Lower lobe of right lung (tissue), 2 donors: ENCODE results near the gene ADGRA1. TPM values are rescaled to one million over a fixed set of nuclear protein-coding genes. Genes with fewer than 3 reads are reported as not detected.

Experiments
- ATAC-seq, 2 donors: fragments of 200-7000 bp; cut with Tn5 transposase; one replicate each; pipeline ENCODE4 v1.9.1; 2020 to 2022; ENCODE audit warnings: mild to moderate bottlenecking in 2 of 2, moderate library complexity in 2 of 2
- DNase-seq: peaks from one replicate; pipeline ENCODE4 v3.0.0-alpha.2; 2020
- H3K27ac ChIP-seq: fragments of 200-600 bp; one replicate; pipeline ENCODE4 v1.8.0; 2022
- H3K27me3 ChIP-seq: fragments of 200-600 bp; one replicate; pipeline ENCODE4 v1.8.0; 2022; ENCODE audit warnings: low read depth
- H3K36me3 ChIP-seq: fragments of 200-600 bp; one replicate; pipeline ENCODE4 v1.8.0; 2022; ENCODE audit warnings: mild to moderate bottlenecking
- H3K4me1 ChIP-seq: fragments of 200-600 bp; one replicate; pipeline ENCODE4 v1.8.0; 2022
- H3K4me3 ChIP-seq: fragments of 200-600 bp; one replicate; pipeline ENCODE4 v1.8.0; 2022; ENCODE audit warnings: mild to moderate bottlenecking
- H3K9me3 ChIP-seq: fragments of 200-600 bp; one replicate; pipeline ENCODE4 v1.8.0; 2022
- CTCF ChIP-seq: fragments of 200-600 bp; IDR thresholded peaks from one replicate; pipeline ENCODE4 v1.8.0; 2022; ENCODE audit warnings: antibody characterized with exemption, mild to moderate bottlenecking
- intact Hi-C: fragments of 100-400 bp; cut with DNase I; formaldehyde crosslinking; loops from one replicate; pipeline ENCODE4 v1.11.0; 2022
- total RNA-seq: library from RNA; stranded (reverse); fragmentation: NEBNext Ultra II Directional; extraction: Animal tissue kit (Norgen Biotek cat#: 25700); gene quantifications from one replicate; pipeline ENCODE4 v1.2.1, GENCODE V29; 2021
- donor health status: DM: no; HTN: yes; CAD: no; lungs with severe emphysema.

ADGRA1 gene
- total RNA-seq, 1 donor from 2014 or later = 0.38 TPM

DNA sequence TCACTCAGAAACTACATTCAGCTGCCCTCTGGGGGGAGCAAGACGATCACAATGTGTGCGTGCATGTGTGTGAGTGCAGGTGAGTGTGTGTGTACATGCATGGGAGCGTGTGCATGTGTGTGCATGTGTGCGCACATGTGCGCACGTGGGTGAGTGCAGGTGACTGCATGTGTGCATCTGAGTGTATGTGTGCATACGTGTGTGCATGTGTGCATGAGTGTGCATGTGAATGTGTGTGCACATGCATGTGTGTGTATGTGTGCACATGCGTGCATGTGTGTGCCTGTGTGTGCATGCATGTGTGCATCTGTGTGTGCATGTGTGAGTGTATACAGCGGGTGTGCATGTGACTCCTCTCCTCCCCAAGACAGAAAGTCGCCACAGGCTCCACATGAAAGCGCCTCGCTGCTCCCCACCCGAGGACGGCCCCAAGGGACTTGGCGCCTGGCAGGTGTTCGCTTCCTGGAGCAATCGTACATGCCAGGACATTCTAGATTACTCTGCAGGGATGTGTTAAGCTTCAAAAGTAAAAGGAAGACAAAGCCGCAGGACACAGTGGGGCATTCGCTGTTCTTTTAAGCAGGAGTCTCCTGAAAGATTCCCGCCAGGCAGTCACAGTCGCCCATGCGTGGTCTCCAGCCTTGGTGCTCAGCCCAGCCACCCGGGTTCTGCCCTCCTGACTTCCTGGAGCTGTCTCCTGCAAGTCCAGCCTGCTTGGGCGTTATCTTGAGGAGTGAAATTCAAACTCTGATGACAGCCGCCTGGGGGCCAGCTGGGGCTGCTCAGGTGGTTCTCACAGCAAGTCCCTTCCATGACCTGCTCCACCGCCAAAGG is 42.0 kb upstream of the ADGRA1 start:
- no peak overlapping the region for H3K27ac ChIP-seq
- peaks cover 39% of the 10 kb centered on the region for H3K27me3 ChIP-seq
- intact Hi-C loops = no loop called here
- H3K4me3 ChIP-seq = no peak overlapping the region
- H3K36me3 ChIP-seq = no peaks in the 10 kb centered on the region
- no peaks in the 10 kb centered on the region for H3K4me1 ChIP-seq
- ATAC-seq (no peak), DNase-seq (no peak)
- no peaks in the 10 kb centered on the region for H3K9me3 ChIP-seq
- no peak for TF ChIP-seq CTCF

DNA sequence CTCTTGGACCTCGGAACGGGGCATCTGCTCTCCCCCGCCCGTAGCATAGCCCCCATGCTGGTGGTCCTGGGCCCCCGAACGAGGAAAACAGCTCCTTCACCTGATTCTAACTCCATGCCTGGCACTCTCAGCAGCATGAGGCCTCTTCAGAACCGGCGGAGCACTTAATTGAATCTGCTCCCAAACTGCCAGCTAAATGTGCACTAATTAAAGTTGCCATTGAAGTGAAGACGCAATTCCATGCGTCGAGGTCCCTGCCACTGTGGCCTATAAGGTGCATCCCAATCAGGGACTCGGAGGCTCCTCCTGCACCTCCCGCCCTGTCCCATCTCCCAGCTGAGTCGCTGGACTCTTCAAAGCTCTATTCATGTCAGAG is 41.3 kb upstream of the ADGRA1 start:
- no peak for TF ChIP-seq CTCF
- intact Hi-C loops = no loop called here
- DNase-seq = no peak
- Histone ChIP-seq H3K36me3 (no peaks in the 10 kb centered on the region), H3K27me3 (peaks cover 36% of the 10 kb centered on the region), H3K9me3 (no peaks in the 10 kb centered on the region), H3K4me1 (no peaks in the 10 kb centered on the region), H3K27ac (no peak overlapping the region), H3K4me3 (no peak overlapping the region)
- ATAC-seq = no peak

- no peaks in the 10 kb centered on the region for H3K36me3 ChIP-seq
- no peak for TF ChIP-seq CTCF
Observed at GRCh38 chr10:133047526-133048123, 40.1 kb upstream of the ADGRA1 start.

GRCh38 chr10:133048266-133048665 is 39.5 kb upstream of the ADGRA1 start:
- DNase-seq (no peak), ATAC-seq (no peak)
- no peak overlapping the region for H3K4me3 ChIP-seq
- H3K27me3 ChIP-seq = peaks cover 36% of the 10 kb centered on the region
- H3K27ac ChIP-seq = no peak overlapping the region
- no peaks in the 10 kb centered on the region for H3K36me3 ChIP-seq
- no peaks in the 10 kb centered on the region for H3K4me1 ChIP-seq
- H3K9me3 ChIP-seq = no peaks in the 10 kb centered on the region
- intact Hi-C loops = no loop called here
- TF ChIP-seq CTCF = no peak

More at GRCh38 chr10:133047526-133048123, 40.1 kb upstream of the ADGRA1 start:
- H3K4me3 ChIP-seq = no peak overlapping the region
- intact Hi-C loops = no loop called here
- DNase-seq (no peak), ATAC-seq (no peak)
- H3K27me3 ChIP-seq = peaks cover 36% of the 10 kb centered on the region
- H3K9me3 ChIP-seq = no peaks in the 10 kb centered on the region
- no peaks in the 10 kb centered on the region for H3K4me1 ChIP-seq
- H3K27ac ChIP-seq = no peak overlapping the region

DNA sequence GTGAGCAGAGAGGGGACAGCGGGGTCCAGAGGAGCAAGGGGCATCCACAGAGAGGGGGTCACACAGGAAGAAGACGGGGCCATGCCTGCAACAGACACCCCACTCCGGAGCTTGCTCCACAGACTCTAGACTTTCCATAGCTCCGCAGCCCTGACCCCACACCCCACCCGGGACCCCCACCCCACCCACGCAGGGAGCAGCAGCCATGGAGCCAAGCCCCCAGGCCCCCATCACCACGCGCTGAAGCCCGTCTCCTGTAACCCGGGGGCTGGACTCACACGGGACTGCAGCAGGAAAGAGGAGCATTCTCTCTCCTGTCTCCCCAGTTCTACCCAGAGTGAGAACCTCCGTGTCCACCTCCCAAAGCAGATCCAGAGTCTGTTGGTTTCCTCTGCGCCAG is 38.8 kb upstream of the ADGRA1 start:
- Histone ChIP-seq H3K4me3 (no peak overlapping the region), H3K27ac (no peak overlapping the region), H3K36me3 (no peaks in the 10 kb centered on the region), H3K4me1 (no peaks in the 10 kb centered on the region), H3K27me3 (peaks cover 36% of the 10 kb centered on the region), H3K9me3 (no peaks in the 10 kb centered on the region)
- TF ChIP-seq CTCF = no peak
- DNase-seq (no peak), ATAC-seq (no peak)
- intact Hi-C loops = no loop called here
